Hypothalamus (tissue), 51 donors: ENCODE results near the gene GSTA4.
A peak's percentile ranks its signal among the peaks of the same experiment; 100 is the strongest.
"Not testable (repeated sequence)": the region's sequence is repeated elsewhere in the genome, so short reads cannot be mapped to it uniquely, and the experiment has no call there.

Source experiments
- DNase-seq, 51 donors: peaks; one replicate each; lab custom pipeline; 2025; lab: John Stamatoyannopoulos, UW

The GSTA4 gene

DNA sequence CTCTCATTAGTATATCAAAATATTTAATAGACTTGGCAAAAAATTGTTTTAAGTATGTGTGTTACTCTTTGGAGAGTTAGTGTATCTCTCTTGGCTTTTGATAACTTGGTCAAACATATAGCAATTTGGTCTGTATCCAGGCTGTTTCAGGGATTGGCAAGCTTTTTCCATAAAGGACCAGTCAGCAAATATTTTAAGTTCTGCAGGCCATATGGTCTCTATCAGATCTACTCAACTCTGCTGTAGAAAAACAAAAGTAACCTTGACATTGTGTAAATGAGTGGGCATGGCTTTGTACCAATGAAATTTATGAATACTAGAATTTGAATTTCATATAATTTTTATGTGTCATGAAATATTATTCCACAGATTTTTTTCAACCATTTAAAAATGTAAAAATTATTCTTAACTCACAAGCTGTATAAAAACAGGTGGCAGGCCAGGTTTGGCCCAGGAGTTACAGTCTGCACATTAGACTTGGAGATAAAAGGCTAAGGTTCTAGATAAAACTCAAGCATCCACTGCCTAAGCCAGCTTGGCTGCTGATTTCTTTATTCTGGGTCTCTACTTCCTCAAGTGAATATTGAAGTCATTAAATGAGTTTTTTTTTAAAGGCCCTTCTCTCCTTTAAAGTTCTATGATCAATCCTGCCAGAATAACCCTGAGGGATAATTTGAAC is 13.7 kb downstream of the GSTA4 start:
- DNase-seq, result no peak

DNA sequence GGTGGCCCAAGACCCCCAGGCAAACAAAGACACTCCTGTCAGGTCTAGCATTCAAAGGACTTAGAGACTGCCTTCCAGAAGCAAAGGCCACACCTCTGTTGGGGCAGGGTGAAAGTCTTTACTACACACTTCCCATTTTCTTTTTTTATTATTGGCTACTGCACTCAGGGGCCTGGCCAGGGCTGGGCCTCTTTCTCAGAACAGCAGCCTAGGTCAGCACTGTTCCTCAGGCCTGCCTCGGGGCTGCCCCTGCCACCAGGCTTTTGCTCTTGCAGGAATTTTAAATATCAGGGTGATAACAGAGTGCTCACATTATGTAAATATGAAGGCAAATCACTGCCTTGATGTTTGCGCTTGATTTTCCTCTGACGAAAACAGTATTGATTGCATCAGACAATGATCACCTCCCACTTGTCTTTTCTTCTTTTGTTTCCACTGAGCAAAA is 18.5 kb downstream of the GSTA4 start:
- DNase-seq, result peak in 4 of 51 donors; percentile 1 to 4 (median 2)

DNA sequence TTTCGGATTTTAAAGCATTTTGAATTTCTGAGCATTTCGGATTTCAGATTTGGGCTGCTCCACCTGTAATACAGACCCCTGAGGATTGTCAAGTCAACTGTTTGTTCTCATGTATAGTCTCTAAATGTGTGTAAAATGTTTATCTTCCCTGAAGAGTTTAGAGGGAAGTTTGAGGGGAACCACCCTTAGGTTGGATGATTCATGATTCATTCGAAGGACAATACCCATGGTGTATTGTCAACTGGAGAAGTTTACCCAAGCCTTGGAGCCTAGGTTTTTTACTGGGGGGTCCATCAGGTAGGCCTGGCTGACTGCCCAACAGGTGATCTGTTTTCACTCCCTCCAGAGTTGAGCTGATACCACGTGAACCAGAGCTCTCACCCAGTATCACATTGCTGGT is 18.9 kb downstream of the GSTA4 start:
- DNase-seq, result no peak

DNA sequence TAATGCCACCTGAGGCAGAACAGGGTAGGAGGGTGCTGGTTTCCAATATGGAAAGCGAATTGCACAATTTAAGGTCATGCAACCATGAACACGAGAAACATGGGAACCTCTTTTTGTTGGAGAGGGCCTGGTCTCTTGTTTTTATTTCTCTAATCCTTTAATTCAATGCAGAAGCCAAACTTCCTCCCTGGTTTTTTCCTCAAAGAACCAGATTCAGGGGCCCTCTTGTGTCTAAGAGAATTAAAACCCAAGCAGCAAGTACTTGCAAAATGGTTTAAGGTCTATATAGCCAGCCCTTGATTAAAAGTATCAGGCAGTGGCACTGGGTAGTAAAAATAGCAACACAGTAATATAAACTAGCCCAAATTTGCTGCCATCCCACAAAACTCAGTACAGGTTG is 19.5 kb downstream of the GSTA4 start:
- no peak for DNase-seq

DNA sequence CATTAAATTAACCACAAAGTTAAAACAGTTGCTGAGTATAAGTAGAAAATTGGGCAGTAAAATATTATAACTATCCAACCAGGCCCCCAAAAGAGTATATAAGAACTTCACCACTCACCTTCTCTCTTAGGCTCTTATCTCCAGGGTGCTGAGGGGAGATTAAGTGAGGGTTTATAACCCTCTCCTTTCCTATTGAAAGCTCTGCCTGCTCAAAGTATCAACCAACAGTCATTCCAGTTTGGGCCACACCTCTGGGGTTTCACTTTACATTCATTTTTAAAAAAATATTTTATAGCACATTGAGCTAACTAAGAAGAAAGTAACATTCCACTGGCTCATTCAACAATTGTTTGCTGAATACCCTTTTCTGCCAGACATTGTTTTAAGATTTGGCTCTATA is 22.1 kb downstream of the GSTA4 start:
- no peak for DNase-seq

DNA sequence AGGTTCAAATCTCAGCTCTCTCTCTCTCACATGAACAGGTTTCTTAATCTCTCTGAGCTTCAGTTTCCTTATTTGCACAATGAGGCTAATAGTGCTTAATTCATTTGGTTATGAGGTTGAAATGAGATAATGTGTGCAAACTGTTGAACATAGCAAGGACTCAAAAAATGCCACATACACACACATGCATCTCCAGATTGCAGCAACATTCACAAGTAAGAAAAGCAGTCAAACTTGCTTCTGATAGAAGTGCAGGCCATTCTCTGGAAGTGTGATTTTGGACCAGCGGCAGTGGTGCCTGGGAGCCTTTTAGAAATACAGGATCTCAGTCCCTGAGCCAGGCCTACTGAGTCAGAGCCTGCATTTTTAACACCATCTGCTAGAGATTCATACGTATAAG is 25.7 kb downstream of the GSTA4 start:
- no peak for DNase-seq

DNA sequence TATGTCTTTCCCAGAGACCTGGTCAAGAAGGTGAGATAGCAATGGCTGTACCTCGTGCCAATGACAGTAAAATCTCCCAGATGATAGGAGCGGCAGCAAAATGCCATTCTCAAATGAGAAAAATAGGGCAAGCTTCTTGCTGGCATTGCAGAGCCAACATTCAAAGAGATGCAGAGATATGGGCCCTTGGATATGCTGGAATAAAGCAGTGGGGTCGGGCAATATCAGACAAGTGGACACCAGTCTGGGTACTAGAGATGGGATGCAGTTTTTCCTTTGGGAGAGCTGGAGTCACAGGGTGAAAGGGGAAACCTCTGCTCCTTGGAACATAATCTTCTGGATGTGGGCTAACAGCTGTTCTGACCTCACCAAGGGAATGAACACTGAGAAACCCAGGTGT is 29.0 kb downstream of the GSTA4 start:
- DNase-seq, result no peak

DNA sequence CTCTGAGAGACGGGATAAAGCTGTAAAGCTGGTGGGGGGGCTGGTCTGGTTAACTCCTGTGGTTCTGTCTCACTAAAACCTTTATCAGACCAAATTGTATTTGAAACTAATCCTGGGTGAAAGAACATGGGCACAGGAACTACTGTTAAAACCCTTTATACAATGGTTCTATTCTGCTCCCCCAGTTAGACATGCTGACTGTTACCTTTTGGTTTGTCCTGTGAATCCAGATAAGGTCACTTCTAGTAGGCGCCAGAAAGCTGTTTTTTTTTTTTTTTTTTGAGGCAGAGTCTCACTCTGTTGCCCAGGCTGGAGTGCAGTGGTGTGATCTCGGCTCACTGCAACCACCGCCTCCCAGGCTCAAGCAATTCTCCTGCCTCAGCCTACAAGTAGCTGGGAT is 29.7 kb downstream of the GSTA4 start:
- no peak for DNase-seq

DNA sequence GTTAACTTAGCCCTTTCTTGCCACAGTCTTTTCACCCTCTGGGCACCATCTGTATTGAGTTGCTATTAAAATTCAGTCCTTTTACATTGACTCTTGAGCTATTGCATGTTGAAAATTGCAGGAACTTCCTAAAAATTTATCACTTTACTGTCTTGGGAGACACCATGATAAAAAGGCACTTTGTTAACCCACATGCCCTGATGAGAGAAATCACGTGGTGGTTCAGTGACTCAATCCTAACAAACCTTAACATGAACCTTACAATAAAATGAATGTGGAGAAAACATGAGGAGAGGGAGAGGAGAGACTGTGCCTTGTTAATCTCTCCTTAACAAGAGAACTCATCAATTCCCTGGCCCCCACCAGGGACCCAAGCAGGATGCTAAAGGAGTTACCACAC is 30.8 kb downstream of the GSTA4 start:
- no peak for DNase-seq

DNA sequence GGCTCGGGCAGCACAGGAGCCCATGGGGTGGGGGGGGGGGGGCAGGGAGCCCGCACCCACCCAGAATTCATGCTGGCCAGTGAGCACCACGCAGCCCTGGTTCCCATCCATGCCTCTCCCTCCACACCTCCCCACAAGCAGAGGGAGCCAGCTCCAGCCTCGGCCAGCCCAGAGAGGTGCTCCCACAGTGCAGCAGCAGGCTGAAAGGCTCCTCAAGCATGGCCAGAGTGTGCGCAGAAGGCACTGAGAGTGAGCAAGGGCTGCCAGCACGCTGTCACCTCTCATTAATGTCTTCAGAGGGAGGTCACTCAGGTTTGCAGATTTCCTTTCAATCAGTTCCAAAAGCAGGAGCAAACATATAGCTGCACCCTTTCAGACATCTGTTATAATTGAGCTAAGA is 32.4 kb downstream of the GSTA4 start:
- DNase-seq, result no peak

DNA sequence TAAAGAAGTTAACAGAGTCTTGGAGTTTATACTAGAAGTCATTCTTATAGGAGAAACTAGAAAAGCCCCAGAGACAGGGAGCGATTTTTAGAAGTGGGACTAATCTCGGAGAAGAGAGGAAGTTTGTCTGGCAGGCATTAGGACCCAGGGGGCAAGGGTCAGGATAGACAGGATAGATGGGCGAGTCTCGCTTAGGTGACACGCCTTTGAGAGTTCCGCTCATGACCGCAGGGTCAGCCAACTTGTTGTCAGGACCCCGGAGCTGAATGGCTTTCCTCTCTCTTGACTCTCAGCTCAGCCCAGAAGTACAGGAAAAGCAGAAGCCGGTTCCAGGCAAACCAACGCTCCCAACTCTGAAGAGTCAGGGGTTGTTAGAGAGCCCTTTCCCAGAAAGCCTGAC is 34.1 kb downstream of the GSTA4 start:
- DNase-seq, result not testable (repeated sequence)

DNA sequence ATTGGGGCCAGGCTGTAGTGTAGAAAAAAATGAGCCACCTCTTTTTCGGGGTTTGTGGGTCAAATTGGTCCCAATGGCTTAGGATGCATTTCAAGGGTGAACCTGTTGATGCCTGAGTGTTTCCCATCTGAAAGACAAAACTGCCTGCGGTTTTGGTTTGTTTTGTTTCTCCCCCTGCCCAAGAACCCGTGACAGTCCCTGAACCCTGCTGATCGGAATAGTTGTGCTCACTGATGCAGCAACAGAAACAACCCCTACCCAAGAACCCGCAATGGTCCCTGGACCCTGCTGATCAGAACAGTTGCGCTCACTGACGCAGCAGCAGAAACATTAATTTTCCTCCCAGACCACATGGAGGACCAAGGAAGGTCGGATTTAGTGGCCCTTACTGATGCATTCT is 34.9 kb downstream of the GSTA4 start:
- DNase-seq, result not testable (repeated sequence)

DNA sequence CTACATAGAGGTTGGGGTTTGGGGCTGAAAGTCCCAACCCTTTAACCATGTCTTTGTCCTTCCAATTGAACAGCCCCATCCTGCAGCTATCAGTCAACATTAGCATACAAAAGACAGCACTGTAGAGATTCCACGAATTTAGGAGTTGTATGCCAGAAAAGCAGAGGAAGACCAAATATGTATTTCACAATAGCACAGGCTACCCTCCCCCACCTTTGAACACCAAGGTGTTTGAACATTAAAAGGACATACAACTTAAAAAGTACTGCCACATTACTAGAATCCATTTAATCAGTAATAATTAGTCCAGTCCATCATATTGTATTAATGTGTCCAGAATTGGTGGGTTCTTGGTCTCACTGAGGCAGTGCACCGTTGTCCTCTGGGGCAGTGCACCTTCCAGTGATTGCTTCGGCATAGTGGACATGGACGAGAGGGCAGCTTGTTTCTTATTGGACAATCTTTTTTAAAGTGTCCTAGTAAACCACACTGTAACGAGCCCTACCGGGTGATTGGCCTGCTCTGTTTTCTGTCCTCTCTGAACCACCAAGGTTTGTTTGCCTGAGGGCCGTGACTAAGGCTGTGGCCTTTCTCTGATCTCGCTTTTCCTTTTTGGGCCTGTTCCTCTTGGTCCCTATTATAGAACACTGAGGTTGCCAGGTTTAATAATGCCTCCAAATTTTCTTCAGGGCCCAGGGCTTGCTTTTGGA is 36.4 kb downstream of the GSTA4 start:
- DNase-seq, result no peak

DNA sequence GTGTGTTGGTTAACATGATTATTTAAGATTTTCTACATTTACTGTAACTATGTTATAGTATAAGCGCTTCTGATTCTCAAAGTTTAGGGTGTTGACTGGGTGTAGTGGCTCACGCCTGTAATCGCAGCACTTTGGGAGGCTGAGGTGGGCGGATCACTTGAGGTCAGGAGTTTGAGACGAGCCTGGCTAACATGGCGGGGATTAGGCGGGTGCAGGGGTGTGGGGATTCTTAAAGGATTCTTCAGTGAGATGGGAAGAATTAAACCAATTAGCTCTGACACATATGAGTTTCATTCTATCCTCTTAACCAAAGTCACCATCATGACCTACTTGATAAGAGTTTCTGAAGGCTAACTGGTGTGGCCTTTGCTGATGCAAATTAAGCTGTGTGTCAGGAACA is 39.2 kb downstream of the GSTA4 start:
- no peak for DNase-seq

DNA sequence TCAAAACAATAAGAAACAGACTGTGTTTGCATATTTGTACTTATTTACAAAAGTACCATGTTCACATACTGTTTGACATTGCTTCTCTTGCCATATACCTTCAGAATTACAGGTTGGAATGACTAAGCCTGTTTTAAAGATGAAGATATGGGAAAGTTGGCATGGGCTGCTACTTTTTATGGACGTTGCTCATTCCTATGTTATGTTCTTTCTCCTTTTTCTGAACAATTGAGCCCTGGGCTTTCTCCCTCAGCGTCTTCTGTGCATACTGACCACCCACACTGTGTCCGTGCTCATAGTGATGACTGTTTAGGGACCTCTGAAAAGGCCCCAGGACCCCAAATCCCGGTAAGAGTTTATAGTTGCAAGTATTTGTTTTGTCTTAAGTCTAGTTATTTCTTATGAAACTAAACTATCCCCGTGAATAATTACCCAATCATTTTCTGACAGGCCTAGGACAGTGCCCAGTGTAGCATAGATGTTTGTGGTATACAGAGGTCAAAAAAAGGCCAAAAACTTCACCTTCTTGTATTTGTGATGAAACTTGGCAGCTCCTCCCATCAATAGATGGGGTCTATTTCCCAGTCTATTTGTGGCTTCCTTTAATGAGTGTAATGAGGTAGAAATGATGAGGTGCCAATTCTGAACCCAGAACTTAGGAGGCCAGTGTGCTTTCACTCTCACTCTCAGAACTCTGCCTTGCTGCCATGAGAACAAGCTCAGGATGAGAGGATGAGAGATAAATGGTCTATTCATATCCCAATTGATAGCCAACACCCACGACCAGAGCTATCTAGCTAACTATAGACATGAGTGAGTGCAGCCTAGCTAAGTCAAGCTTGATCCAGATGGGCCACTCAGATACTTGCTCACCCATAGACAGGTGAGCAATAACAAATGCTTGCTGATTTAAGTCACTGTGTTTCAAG is 40.9 kb downstream of the GSTA4 start:
- DNase-seq, result no peak

DNA sequence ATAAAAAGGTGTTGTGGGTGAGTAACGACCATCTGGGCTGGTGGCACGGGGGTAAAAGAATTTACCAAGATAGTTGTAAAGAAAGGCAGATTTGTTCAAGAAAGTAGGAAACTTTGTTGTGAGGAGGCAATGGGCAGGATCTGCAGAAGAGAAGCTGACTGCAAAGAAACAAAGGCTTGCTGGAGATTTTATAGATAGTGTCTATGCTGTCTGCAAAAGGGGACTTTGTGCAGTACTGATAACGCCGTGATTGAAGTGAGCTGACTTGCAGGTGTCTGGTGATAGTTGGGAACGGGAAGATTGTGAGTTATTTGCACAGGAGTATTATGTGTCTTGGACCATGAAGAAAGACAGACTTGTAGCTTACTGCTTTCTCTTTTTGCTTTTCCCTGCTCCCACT is 48.8 kb downstream of the GSTA4 start:
- DNase-seq, result no peak

DNA sequence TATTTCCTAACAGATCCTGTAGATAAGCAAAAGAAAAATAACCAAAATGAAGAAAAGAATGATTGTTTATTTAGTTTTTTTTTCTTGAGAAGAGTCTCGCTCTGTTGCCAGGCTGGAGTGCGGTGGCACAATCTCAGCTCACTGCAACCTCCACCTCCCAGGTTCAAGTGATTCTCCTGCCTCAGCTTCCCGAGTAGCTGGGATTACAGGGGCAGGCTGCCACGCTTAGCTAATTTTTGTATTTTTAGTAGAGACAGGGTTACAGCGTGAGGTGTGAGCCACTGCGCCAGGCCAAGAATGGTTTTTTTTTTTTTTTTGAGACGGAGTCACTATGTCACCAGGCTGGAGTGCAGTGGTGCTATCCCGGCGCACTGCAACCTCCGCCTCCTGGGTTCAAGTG is 52.3 kb downstream of the GSTA4 start:
- DNase-seq, result not testable (repeated sequence)

DNA sequence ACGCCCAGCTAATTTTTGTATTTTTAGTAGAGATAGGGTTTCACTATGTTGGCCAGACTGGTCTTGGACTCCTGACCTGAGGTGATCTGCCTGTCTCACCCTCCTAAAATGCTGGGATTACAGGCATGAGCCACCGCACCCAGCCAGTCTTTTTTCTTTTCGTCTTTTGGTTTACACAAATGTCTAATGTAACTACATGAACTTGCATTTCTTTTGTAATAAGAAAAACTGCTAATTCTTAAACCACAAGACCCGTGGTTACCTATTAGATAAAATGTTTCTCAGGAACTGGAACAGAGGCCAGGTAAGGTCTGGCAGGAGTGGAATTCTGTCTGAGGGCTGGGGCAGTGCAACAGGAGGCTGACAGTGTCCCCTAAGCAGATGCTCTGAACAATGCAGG is 52.9 kb downstream of the GSTA4 start:
- DNase-seq, result no peak

DNA sequence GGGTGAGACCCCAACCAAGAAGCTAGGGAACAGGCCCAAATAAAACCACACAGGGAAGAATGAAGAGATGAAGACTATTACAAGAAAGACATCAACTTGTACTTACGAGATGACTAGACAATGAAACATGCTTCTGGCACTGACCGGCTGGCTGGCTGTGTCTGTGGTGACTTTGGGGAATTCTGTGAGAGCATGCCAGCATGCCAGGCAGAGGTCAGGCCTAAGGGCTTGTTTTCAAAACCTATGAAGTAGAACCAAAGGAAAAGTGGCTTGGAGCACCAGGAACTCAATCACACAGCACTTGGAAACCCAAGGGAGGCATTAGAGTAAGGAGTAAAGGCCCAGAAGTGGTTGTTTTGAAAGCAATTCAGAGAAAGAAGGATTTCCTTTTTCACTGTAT is 57.2 kb downstream of the GSTA4 start:
- no peak for DNase-seq

DNA sequence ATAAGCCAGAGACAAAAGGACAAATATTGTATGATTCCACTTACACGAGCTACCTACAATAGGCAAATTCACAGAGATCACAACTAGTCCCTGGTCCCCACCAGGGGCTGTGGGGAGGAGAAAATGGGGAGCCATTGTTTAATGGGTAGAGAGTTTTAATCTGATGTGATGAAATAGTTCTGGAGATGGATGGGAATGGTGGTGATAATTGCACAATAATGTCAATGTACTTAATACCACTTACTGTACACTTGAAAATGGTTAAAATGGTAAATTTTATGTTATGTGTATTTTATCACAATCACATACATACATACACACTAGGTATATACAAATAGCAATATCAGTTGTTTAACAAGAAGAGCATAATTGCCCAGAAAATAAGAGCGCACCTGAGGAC is 61.3 kb downstream of the GSTA4 start:
- no peak for DNase-seq

DNA sequence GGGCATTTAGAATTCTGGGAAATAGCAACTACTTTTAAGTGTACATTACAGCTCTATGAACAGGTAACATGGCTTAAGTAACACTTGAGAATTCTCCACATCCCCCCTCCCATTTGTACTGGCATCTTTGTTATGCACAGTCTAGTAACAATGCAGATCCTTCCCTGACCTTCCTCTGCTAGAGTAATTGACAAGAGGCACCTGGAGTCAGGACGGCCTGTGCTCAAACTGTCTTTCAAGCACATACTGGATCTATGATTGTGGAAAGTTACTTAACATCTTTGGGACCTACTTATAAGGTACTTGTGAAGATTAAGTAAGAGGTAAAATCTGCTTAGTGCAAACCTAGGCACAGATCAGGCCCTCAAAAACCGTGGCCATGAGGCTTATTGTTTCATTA is 63.7 kb downstream of the GSTA4 start:
- no peak for DNase-seq
